ENCODE data around the gene CFAP99. TPM values are rescaled to one million over a fixed set of nuclear protein-coding genes. Genes with fewer than 3 reads are reported as not detected.

CFAP99 gene
- total and polyA plus RNA-seq, 2 of the 8 experiments (the other 6 are each of a cell fraction or from before 2014, with no cell fraction given), result not detected

GRCh38 chr4:2425386-2426068 is 6.8 kb downstream of the CFAP99 start (continued):
- TF ChIP-seq, protein P1, sequence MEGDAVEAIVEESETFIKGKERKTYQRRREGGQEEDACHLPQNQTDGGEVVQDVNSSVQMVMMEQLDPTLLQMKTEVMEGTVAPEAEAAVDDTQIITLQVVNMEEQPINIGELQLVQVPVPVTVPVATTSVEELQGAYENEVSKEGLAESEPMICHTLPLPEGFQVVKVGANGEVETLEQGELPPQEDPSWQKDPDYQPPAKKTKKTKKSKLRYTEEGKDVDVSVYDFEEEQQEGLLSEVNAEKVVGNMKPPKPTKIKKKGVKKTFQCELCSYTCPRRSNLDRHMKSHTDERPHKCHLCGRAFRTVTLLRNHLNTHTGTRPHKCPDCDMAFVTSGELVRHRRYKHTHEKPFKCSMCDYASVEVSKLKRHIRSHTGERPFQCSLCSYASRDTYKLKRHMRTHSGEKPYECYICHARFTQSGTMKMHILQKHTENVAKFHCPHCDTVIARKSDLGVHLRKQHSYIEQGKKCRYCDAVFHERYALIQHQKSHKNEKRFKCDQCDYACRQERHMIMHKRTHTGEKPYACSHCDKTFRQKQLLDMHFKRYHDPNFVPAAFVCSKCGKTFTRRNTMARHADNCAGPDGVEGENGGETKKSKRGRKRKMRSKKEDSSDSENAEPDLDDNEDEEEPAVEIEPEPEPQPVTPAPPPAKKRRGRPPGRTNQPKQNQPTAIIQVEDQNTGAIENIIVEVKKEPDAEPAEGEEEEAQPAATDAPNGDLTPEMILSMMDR (IDR thresholded peaks at IDR 0.05; ENCODE audit: control extremely low read depth in 1 of 3, insufficient read depth in 1 of 3, low read depth in 1 of 3, low read length in 3 of 3), result no peak
- TF ChIP-seq ZNF274 (IDR thresholded peaks at IDR 0.05; ENCODE audit: borderline replicate concordance, extremely low read depth, low read length) (no peak), SP4 (IDR thresholded peaks at IDR 0.05; ENCODE audit: low read length) (no peak), BCL11A (IDR thresholded peaks at IDR 0.05; ENCODE audit: low read depth in 2 of 2, low read length in 2 of 2) (no peak), EGR1 (IDR thresholded peaks at IDR 0.05; ENCODE audit: borderline replicate concordance, low read depth, low read length) (no peak), POLR2A (IDR thresholded peaks at IDR 0.05; ENCODE audit: control extremely low read depth in 1 of 2, low read depth in 2 of 2, low read length in 2 of 2) (no peak), KDM4A (IDR thresholded peaks at IDR 0.05; ENCODE audit: low read depth, low read length, severe bottlenecking) (no peak)

Data from H1 (cell line).